IMR-90 (cell line): ENCODE results near the gene RAB4B. TPM values are rescaled to one million over a fixed set of nuclear protein-coding genes. Genes with fewer than 3 reads are reported as not detected.

ENCODE experiments used
- ATAC-seq: fragments of 200-7000 bp; cut with Tn5 transposase; 2 replicates; pipeline ENCODE4 v1.9.1; 2020; ENCODE audit warnings: low read depth, mild to moderate bottlenecking, moderate library complexity
- BruUV-seq: library from RNA; stranded (reverse); fragments of 400-500 nt; replicated peaks from 2 replicates; lab custom pipeline; 2021; lab: Mats Ljungman, UMichigan
- CTCF ChIA-PET: fragments of 300-600 bp; formaldehyde crosslinking; extraction: SDS; loops from one replicate; lab custom pipeline; 2021; ENCODE audit warnings: antibody characterized with exemption; lab: Yijun Ruan, JAX
- POLR2A ChIA-PET: fragments of 300-600 bp; sonication (Branson Sonifier 250); formaldehyde crosslinking; loops from one replicate; lab custom pipeline; 2022; ENCODE audit warnings: antibody characterized with exemption; ENCODE audit not compliant: unreplicated experiment; lab: Charles Lee
- DNase-seq: peaks from one replicate; pipeline ENCODE4 v3.0.0; 2013
- H2AFZ ChIP-seq: replicated peaks from 2 replicates; pipeline ENCODE3; 2013; ENCODE audit warnings: low read length, mild to moderate bottlenecking; ENCODE audit not compliant: poor library complexity
- H2AK5ac ChIP-seq: 2 replicates; pipeline ENCODE4 v1.6.1; 2013; ENCODE audit warnings: low read depth, low read length, inconsistent platforms
- H2AK9ac ChIP-seq: replicated peaks from 2 replicates; pipeline ENCODE3; 2013; ENCODE audit warnings: mild to moderate bottlenecking, low read depth, low read length, moderate library complexity; ENCODE audit not compliant: poor library complexity
- H2BK120ac ChIP-seq: 2 replicates; pipeline ENCODE4 v1.6.1; 2013; ENCODE audit warnings: low read depth, low read length, inconsistent platforms
- H2BK15ac ChIP-seq: 3 replicates; pipeline ENCODE4 v1.6.1; 2013; ENCODE audit warnings: low read depth, low read length, inconsistent platforms
- H2BK20ac ChIP-seq: 2 replicates; pipeline ENCODE4 v1.6.1; 2013; ENCODE audit warnings: low read depth, mild to moderate bottlenecking, inconsistent platforms, low read length, moderate library complexity
- H2BK5ac ChIP-seq: 2 replicates; pipeline ENCODE4 v1.6.1; 2013; ENCODE audit warnings: mild to moderate bottlenecking, low read depth, low read length, inconsistent platforms; ENCODE audit not compliant: poor library complexity, severe bottlenecking
- H3K14ac ChIP-seq: replicated peaks from 2 replicates; pipeline ENCODE4 v1.6.1; 2013; ENCODE audit warnings: low read depth, low read length, inconsistent platforms
- H3K18ac ChIP-seq: 2 replicates; pipeline ENCODE4 v1.6.1; 2013; ENCODE audit warnings: low read depth, low read length, control low read depth
- H3K23ac ChIP-seq: 2 replicates; pipeline ENCODE4 v1.6.1; 2013; ENCODE audit warnings: low read depth, low read length, inconsistent platforms
- H3K27ac ChIP-seq: 2 replicates; pipeline ENCODE4 v1.5.1; 2013; ENCODE audit warnings: mild to moderate bottlenecking, control low read depth, low read length; ENCODE audit not compliant: insufficient read depth
- H3K27me3 ChIP-seq: 2 replicates; pipeline ENCODE4 v1.6.1; 2013; ENCODE audit warnings: low read length; ENCODE audit not compliant: control insufficient read depth, insufficient read depth
- H3K36me3 ChIP-seq: 2 replicates; pipeline ENCODE4 v1.6.1; 2013; ENCODE audit warnings: low read length, mixed read lengths; ENCODE audit not compliant: control insufficient read depth, insufficient read depth
- H3K4ac ChIP-seq: 2 replicates; pipeline ENCODE4 v1.6.1; 2013; ENCODE audit warnings: low read depth, low read length, inconsistent platforms
- H3K4me1 ChIP-seq: 2 replicates; pipeline ENCODE4 v1.6.1; 2013; ENCODE audit warnings: low read length, mixed read lengths; ENCODE audit not compliant: control insufficient read depth, insufficient read depth
- H3K4me2 ChIP-seq: 2 replicates; pipeline ENCODE4 v1.6.1; 2013; ENCODE audit warnings: low read depth, mild to moderate bottlenecking, control low read depth, low read length, moderate library complexity
- H3K4me3 ChIP-seq: 2 replicates; pipeline ENCODE4 v1.5.1; 2013; ENCODE audit warnings: low read depth, mild to moderate bottlenecking, control low read depth, low read length, moderate library complexity; ENCODE audit not compliant: insufficient read depth
- H3K56ac ChIP-seq: 2 replicates; pipeline ENCODE4 v1.6.1; 2013; ENCODE audit warnings: low read length, inconsistent platforms; ENCODE audit not compliant: insufficient read depth; ENCODE audit errors: extremely low read depth
- H3K79me1 ChIP-seq, 2 experiments: 2 replicates each; pipeline ENCODE4 v1.6.1; 2013; ENCODE audit warnings: low read length in 2 of 2, inconsistent platforms in 1 of 2, low read depth in 1 of 2
- H3K9ac ChIP-seq: 2 replicates; pipeline ENCODE4 v1.6.1; 2013; ENCODE audit warnings: low read depth, low read length, control low read depth
- H3K9me1 ChIP-seq: 2 replicates; pipeline ENCODE4 v1.6.1; 2013; ENCODE audit warnings: low read length, inconsistent platforms; ENCODE audit not compliant: insufficient read depth
- H3K9me3 ChIP-seq: 2 replicates; pipeline ENCODE4 v1.6.1; 2013; ENCODE audit warnings: low read length; ENCODE audit not compliant: control insufficient read depth, insufficient read depth
- H4K20me1 ChIP-seq: 2 replicates; pipeline ENCODE4 v1.6.1; 2013; ENCODE audit warnings: low read length, inconsistent platforms; ENCODE audit not compliant: insufficient read depth
- H4K5ac ChIP-seq: 2 replicates; pipeline ENCODE4 v1.6.1; 2013; ENCODE audit warnings: mild to moderate bottlenecking, low read depth, low read length, control low read depth
- H4K8ac ChIP-seq, 2 experiments: 2 replicates each; pipeline ENCODE4 v1.6.1; 2013; ENCODE audit warnings: low read depth in 2 of 2, low read length in 2 of 2, control low read depth in 1 of 2, inconsistent platforms in 1 of 2
- H4K91ac ChIP-seq: 2 replicates; pipeline ENCODE4 v1.6.1; 2013; ENCODE audit warnings: low read depth, low read length, inconsistent platforms; ENCODE audit not compliant: insufficient read depth
- CEBPB ChIP-seq: IDR thresholded peaks from 2 replicates; pipeline ENCODE4 v1.6.1; 2012; ENCODE audit warnings: low read depth, low read length, improper control_type of control experiment
- CHD1 ChIP-seq: IDR thresholded peaks from 2 replicates; pipeline ENCODE4 v1.6.1; 2012; ENCODE audit warnings: low read depth, low read length, improper control_type of control experiment
- FOS ChIP-seq: fragments of 150-350 bp; IDR thresholded peaks from 2 replicates; pipeline ENCODE4 v1.6.1; 2016; ENCODE audit warnings: low read depth, low read length
- MAFK ChIP-seq: IDR thresholded peaks from 2 replicates; pipeline ENCODE4 v1.6.1; 2012; ENCODE audit warnings: low read depth, low read length, improper control_type of control experiment
- MAZ ChIP-seq: IDR thresholded peaks from 2 replicates; pipeline ENCODE4 v1.6.1; 2012; ENCODE audit warnings: low read depth, mild to moderate bottlenecking, low read length, improper control_type of control experiment, moderate library complexity, borderline replicate concordance
- MXI1 ChIP-seq: IDR thresholded peaks from 2 replicates; pipeline ENCODE4 v1.6.1; 2012; ENCODE audit warnings: low read depth, mild to moderate bottlenecking, low read length, moderate library complexity, borderline replicate concordance
- RAD21 ChIP-seq: IDR thresholded peaks from 2 replicates; pipeline ENCODE4 v1.6.1; 2012; ENCODE audit warnings: low read length, improper control_type of control experiment
- RFX5 ChIP-seq: IDR thresholded peaks from 2 replicates; pipeline ENCODE4 v1.8.0; 2012; ENCODE audit warnings: low read depth, mild to moderate bottlenecking, low read length, moderate library complexity
- SMC3 ChIP-seq: fragments of 150-350 bp; IDR thresholded peaks from 2 replicates; pipeline ENCODE4 v1.6.1; 2016; ENCODE audit warnings: low read depth, mild to moderate bottlenecking, antibody characterized with exemption, low read length, moderate library complexity
- WGBS, 2 experiments: methylation state at CpG; one replicate each; pipeline versions ENCODE4 v1.1.5 to v1.1.7; 2013; ENCODE audit warnings: missing lambda C conversion rate in 2 of 2; ENCODE audit not compliant: insufficient read length in 1 of 2; ENCODE audit errors: extremely low coverage in 2 of 2; 5-methylcytosine and 5-hydroxymethylcytosine counted together
- dilution Hi-C: fragments of 300-500 bp; cut with HindIII; formaldehyde crosslinking; loops from one replicate; pipeline ENCODE4 v1.14.3; 2018; ENCODE audit warnings: low sequenced_read_pairs; ENCODE audit not compliant: unreplicated experiment
- in situ Hi-C: fragments of 300-500 bp; cut with MboI; formaldehyde crosslinking; loops from 3 replicates; pipeline ENCODE4 v1.14.3; 2019; ENCODE audit warnings: low sequenced_read_pairs, inconsistent platforms, mixed read lengths
- intact Hi-C: fragments of 100-400 bp; cut with micrococcal nuclease; formaldehyde crosslinking; loops from 2 replicates; pipeline ENCODE4 v1.10.0; 2022
- polyA plus RNA-seq, 3 experiments: library from polyadenylated mRNA; depleted of rRNA; stranded (reverse); fragments of >200 nt; gene quantifications; 2 replicates each; pipeline ENCODE4 v1.2.3, GENCODE V29; 2012; ENCODE audit warnings: low replicate concordance in 1 of 3
- total RNA-seq: library from RNA; depleted of rRNA; stranded (reverse); fragments of >200 nt; gene quantifications from 2 replicates; pipeline ENCODE4 v1.2.3, GENCODE V29; 2012
- TF ChIP-seq, protein P1 (sequence below): fragments of 150-350 bp; IDR thresholded peaks from 2 replicates; pipeline ENCODE4 v1.6.1; 2016; ENCODE audit warnings: low read depth, mild to moderate bottlenecking, low read length, moderate library complexity, borderline replicate concordance
- TF ChIP-seq, protein P2 (sequence below): fragments of 150-350 bp; IDR thresholded peaks from 2 replicates; pipeline ENCODE4 v1.6.1; 2017; ENCODE audit warnings: mild to moderate bottlenecking, antibody characterized with exemption, low read length, low read depth
- TF ChIP-seq, protein P3 (sequence below): conservative IDR thresholded peaks from 2 replicates; pipeline ENCODE4 v1.5.1; 2012; ENCODE audit warnings: mild to moderate bottlenecking, low read depth, low read length, improper control_type of control experiment

The RAB4B gene
- total and polyA plus RNA-seq, 2 of the 4 experiments (the other 2 are of a cell fraction), result 7.9 to 21.4 TPM

DNA sequence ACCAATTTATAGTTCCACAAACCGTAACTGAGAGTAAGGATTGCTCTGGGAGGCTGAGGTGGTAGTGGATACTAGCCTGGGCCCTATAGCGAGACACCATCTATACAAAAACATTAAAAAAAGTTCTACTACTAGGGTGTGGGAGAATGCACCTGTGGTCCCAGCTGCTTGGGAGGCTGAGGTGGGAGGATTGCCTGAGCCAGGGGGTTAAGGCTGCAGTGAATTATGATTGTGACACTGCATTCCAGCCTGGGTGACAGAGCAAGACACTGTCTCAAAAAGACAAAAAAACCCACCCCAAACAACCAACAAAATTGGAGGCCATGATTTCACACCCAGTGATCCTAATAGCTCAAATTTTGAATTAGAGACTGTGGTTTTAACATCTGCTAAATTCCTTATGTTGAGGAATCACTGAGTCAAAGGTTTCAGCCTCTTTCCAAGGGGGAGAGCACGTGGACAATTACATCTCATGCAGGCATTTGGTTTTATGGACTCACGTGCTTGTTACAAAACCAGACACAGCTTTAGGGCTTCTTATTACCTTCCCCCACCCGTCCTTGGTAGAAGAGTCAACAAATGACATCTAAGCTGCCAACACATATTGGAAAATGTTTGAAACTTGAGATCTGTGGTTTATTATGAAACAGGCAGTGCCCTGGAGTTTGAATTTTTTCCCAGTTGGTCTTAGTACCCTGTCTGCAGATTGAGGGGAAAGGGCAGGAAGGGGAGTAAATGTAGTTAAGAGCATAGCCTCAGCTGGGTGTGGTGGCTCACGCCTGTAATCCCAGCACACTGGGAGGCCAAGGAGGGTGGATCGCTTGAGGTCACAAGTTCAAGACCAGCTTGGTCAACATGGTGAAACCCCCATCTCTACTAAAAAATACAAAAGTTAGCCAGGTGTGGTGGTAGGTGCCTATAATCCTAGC is 53.7 kb downstream of the RAB4B start:
- Histone ChIP-seq H2BK15ac (no peak overlapping the region), H2BK5ac (peak overlapping the region; percentile 55), H4K5ac (no peak overlapping the region), H3K4ac (0 out of 2 replicates have a peak overlapping the region, but pooled peaks have one; percentile 14), H3K9ac (no peak overlapping the region), H4K91ac (peak overlapping the region; percentile 8; the same call in 1 of the 2 replicates), H3K23ac (no peak overlapping the region), H3K18ac (peak overlapping the region; percentile 51), H3K9me1 (peaks cover 5% of the 10 kb centered on the region; the same call in 1 of the 2 replicates), H3K4me2 (peak overlapping the region; percentile 28), H3K27ac (peak overlapping the region; percentile 64; the same call in 1 of the 2 replicates), H2BK20ac (no peak overlapping the region; the same call in 1 of the 2 replicates), H4K8ac (no peak overlapping the region; a peak in 1 of 4 replicates), H3K36me3 (peaks cover 13% of the 10 kb centered on the region), H3K56ac (no peak overlapping the region), H2AK9ac (no peak overlapping the region), H3K4me3 (no peak overlapping the region), H2AFZ (no peak overlapping the region), H3K4me1 (peaks cover 5% of the 10 kb centered on the region), H3K9me3 (no peaks in the 10 kb centered on the region), H2BK120ac (no peak overlapping the region), H3K27me3 (no peaks in the 10 kb centered on the region), H3K79me1 (no peaks in the 10 kb centered on the region), H2AK5ac (0 out of 2 replicates have a peak overlapping the region, but pooled peaks have one; percentile 19), H4K20me1 (no peaks in the 10 kb centered on the region), H3K14ac (no peak overlapping the region)
- in situ Hi-C loops (no loop called here), dilution Hi-C loops (no loop called here), intact Hi-C loops (no loop called here)
- peak; percentile 93 for ATAC-seq
- peak; percentile 97 for DNase-seq
- BruUV-seq, result no TSS peak
- POLR2A ChIA-PET, result no interaction called here
- CTCF ChIA-PET, result interaction anchor here (1.0 to 1.4 kb wide), 2 partner anchors 17 to 25 kb away, joined by 3 to 5 read pairs; no protein-coding TSS in a partner anchor
- WGBS, 2 experiments, result no CpG with 5 or more reads among the region's 7 CpGs
- TF ChIP-seq RFX5 (no peak), CHD1 (no peak), RAD21 (no peak), MAFK (0 out of 2 replicates have a peak, but pooled peaks have one; percentile 12), CEBPB (peak; percentile 69), SMC3 (no peak), MAZ (peak; percentile 23; the same call in 1 of the 2 replicates), MXI1 (peak; percentile 69; the same call in 1 of the 2 replicates), FOS (peak; percentile 6; the same call in 1 of the 2 replicates)
- TF ChIP-seq, protein P1, sequence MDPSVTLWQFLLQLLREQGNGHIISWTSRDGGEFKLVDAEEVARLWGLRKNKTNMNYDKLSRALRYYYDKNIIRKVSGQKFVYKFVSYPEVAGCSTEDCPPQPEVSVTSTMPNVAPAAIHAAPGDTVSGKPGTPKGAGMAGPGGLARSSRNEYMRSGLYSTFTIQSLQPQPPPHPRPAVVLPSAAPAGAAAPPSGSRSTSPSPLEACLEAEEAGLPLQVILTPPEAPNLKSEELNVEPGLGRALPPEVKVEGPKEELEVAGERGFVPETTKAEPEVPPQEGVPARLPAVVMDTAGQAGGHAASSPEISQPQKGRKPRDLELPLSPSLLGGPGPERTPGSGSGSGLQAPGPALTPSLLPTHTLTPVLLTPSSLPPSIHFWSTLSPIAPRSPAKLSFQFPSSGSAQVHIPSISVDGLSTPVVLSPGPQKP, result no peak
- TF ChIP-seq, protein P2, sequence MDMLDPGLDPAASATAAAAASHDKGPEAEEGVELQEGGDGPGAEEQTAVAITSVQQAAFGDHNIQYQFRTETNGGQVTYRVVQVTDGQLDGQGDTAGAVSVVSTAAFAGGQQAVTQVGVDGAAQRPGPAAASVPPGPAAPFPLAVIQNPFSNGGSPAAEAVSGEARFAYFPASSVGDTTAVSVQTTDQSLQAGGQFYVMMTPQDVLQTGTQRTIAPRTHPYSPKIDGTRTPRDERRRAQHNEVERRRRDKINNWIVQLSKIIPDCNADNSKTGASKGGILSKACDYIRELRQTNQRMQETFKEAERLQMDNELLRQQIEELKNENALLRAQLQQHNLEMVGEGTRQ, result peak; percentile 93
- TF ChIP-seq, protein P3, sequence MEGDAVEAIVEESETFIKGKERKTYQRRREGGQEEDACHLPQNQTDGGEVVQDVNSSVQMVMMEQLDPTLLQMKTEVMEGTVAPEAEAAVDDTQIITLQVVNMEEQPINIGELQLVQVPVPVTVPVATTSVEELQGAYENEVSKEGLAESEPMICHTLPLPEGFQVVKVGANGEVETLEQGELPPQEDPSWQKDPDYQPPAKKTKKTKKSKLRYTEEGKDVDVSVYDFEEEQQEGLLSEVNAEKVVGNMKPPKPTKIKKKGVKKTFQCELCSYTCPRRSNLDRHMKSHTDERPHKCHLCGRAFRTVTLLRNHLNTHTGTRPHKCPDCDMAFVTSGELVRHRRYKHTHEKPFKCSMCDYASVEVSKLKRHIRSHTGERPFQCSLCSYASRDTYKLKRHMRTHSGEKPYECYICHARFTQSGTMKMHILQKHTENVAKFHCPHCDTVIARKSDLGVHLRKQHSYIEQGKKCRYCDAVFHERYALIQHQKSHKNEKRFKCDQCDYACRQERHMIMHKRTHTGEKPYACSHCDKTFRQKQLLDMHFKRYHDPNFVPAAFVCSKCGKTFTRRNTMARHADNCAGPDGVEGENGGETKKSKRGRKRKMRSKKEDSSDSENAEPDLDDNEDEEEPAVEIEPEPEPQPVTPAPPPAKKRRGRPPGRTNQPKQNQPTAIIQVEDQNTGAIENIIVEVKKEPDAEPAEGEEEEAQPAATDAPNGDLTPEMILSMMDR, result no peak
